ENCODE measurements around the gene SLC44A1. TPM values are rescaled to one million over a fixed set of nuclear protein-coding genes. Genes with fewer than 3 reads are reported as not detected.

SLC44A1 gene
- polyA plus RNA-seq, 1 donor, result 53.4 TPM

GRCh38 chr9:105269593-105269992 lies 25.1 kb downstream of the SLC44A1 start:
- no peak for DNase-seq

- no peak for DNase-seq
Measured at GRCh38 chr9:105270711-105271110, 26.3 kb downstream of the SLC44A1 start.

- no peak for DNase-seq
Measured at GRCh38 chr9:105273731-105274130, 29.3 kb downstream of the SLC44A1 start.

- DNase-seq, result no peak
Measured at GRCh38 chr9:105275111-105275510, 30.7 kb downstream of the SLC44A1 start.

GRCh38 chr9:105275938-105276337 lies 31.5 kb downstream of the SLC44A1 start:
- DNase-seq, result no peak

GRCh38 chr9:105278751-105279150 lies 34.3 kb downstream of the SLC44A1 start:
- DNase-seq, result no peak

GRCh38 chr9:105280691-105281090 lies 36.2 kb downstream of the SLC44A1 start:
- DNase-seq, result no peak

- no peak for DNase-seq
Measured at GRCh38 chr9:105281272-105281671, 36.8 kb downstream of the SLC44A1 start.

GRCh38 chr9:105281926-105282325 lies 37.5 kb downstream of the SLC44A1 start:
- no peak for DNase-seq

- DNase-seq, result no peak
Measured at GRCh38 chr9:105282870-105283621, 38.6 kb downstream of the SLC44A1 start.

- DNase-seq, result no peak
Measured at GRCh38 chr9:105283795-105284194, 39.3 kb downstream of the SLC44A1 start.

- no peak for DNase-seq
Measured at GRCh38 chr9:105284463-105284862, 40.0 kb downstream of the SLC44A1 start.

GRCh38 chr9:105286098-105286497 lies 41.6 kb downstream of the SLC44A1 start:
- no peak for DNase-seq

GRCh38 chr9:105289305-105289704 lies 44.9 kb downstream of the SLC44A1 start:
- DNase-seq, result no peak

- no peak for DNase-seq
Measured at GRCh38 chr9:105290418-105290817, 46.0 kb downstream of the SLC44A1 start.

- no peak for DNase-seq
Measured at GRCh38 chr9:105290954-105291353, 46.5 kb downstream of the SLC44A1 start.

- no peak for DNase-seq
Measured at GRCh38 chr9:105291422-105291859, 47.0 kb downstream of the SLC44A1 start.

GRCh38 chr9:105291938-105292337 lies 47.5 kb downstream of the SLC44A1 start:
- no peak for DNase-seq

GRCh38 chr9:105293408-105293807 lies 49.0 kb downstream of the SLC44A1 start:
- DNase-seq, result no peak

GRCh38 chr9:105295201-105295550 lies 50.7 kb downstream of the SLC44A1 start:
- DNase-seq, result no peak

- DNase-seq, result no peak
Measured at GRCh38 chr9:105295986-105296385, 51.5 kb downstream of the SLC44A1 start.

GRCh38 chr9:105296445-105296844 lies 52.0 kb downstream of the SLC44A1 start:
- DNase-seq, result no peak

GRCh38 chr9:105296877-105297287 lies 52.4 kb downstream of the SLC44A1 start:
- no peak for DNase-seq

- no peak for DNase-seq
Measured at GRCh38 chr9:105297442-105298075, 53.1 kb downstream of the SLC44A1 start.
